Lung (tissue), 12 donors: ENCODE results near the gene DLEC1. TPM values are rescaled to one million over a fixed set of nuclear protein-coding genes. Genes with fewer than 3 reads are reported as not detected.
A peak's percentile ranks its signal among the peaks of the same experiment; 100 is the strongest.

Experiments used
- ATAC-seq: fragments of 200-7000 bp; cut with Tn5 transposase; one replicate; pipeline ENCODE4 v1.9.1; 2020; ENCODE audit warnings: moderate number of reproducible peaks; ENCODE audit not compliant: insufficient read depth, low FRiP score
- DNase-seq, 3 donors: peaks; one replicate each; pipeline ENCODE4 v3.0.0-alpha.2; 2013 to 2017
- H3K27ac ChIP-seq, 2 donors: one replicate each; pipeline ENCODE4 v1.5.1; 2013; ENCODE audit warnings: mild to moderate bottlenecking in 2 of 2, moderate library complexity in 2 of 2, control low read depth in 1 of 2, inconsistent platforms in 1 of 2, low read depth in 1 of 2, low read length in 1 of 2
- H3K27me3 ChIP-seq, 3 donors: one replicate each; pipeline ENCODE4 v1.5.1; 2013; ENCODE audit warnings: low read length in 2 of 3; ENCODE audit not compliant: control insufficient read depth in 3 of 3, insufficient read depth in 3 of 3
- H3K36me3 ChIP-seq, 4 donors: one replicate each; pipeline ENCODE4 v1.5.1; 2013; ENCODE audit warnings: low read length in 4 of 4, mild to moderate bottlenecking in 1 of 4, moderate library complexity in 1 of 4; ENCODE audit not compliant: control insufficient read depth in 4 of 4, insufficient read depth in 4 of 4
- H3K4me1 ChIP-seq, 5 donors: one replicate each; pipeline ENCODE4 v1.5.1; 2013; ENCODE audit warnings: low read length in 5 of 5, mild to moderate bottlenecking in 2 of 5, moderate library complexity in 1 of 5; ENCODE audit not compliant: control insufficient read depth in 5 of 5, insufficient read depth in 5 of 5
- H3K4me3 ChIP-seq: one replicate; pipeline ENCODE4 v1.5.1; 2013; ENCODE audit warnings: mild to moderate bottlenecking, control low read depth, moderate library complexity
- H3K9ac ChIP-seq, 2 donors: one replicate each; pipeline ENCODE4 v1.5.1; 2013; ENCODE audit warnings: low read length in 2 of 2, control low read depth in 1 of 2; ENCODE audit not compliant: insufficient read depth in 1 of 2
- H3K9me3 ChIP-seq, 4 donors: one replicate each; pipeline ENCODE4 v1.5.1; 2013; ENCODE audit warnings: low read length in 3 of 4, mild to moderate bottlenecking in 1 of 4, moderate library complexity in 1 of 4; ENCODE audit not compliant: control insufficient read depth in 4 of 4, insufficient read depth in 3 of 4
- CTCF ChIP-seq: IDR thresholded peaks from 2 replicates; pipeline ENCODE4 v1.5.1; 2012; ENCODE audit warnings: mild to moderate bottlenecking; ENCODE audit errors: control extremely low read depth, extremely low read depth
- WGBS, 2 donors: extraction: QIAGEN DNeasy Blood & Tissue Kit; methylation state at CpG; one replicate each; pipeline ENCODE4 v1.1.7; 2013; 5-methylcytosine and 5-hydroxymethylcytosine counted together
- polyA plus RNA-seq, 2 donors: library from polyadenylated mRNA; stranded (reverse); fragments of 200-250 nt; gene quantifications; one replicate each; pipeline ENCODE4 v1.2.1, GENCODE V29; 2013
- total RNA-seq, 2 donors: library from RNA; depleted of rRNA in 1 of 2; stranded (reverse); fragments of >200 nt in 1 of 2; gene quantifications; one replicate each; pipeline ENCODE4 v1.2.1, GENCODE V29; 2014 to 2021
- donor health status: control.
- donor health status: control.
- donor health status: Bipolar disorder and iron deficiency.
- donor health status: healthy.
- donor health status: DM: yes; HTN: yes; CAD: no.

Gene DLEC1
- total and polyA plus RNA-seq, 4 donors, result 4.2 to 28.8 (median 8.0) TPM

- TF ChIP-seq CTCF, result no peak
- DNase-seq (no peak), ATAC-seq (no peak)
- Histone ChIP-seq H3K4me3 (no peak overlapping the region), H3K27me3 (no peaks in the 10 kb centered on the region), H3K4me1 (peaks cover 0 to 17% (median 6%) of the 10 kb centered on the region in 5 donors), H3K36me3 (peaks cover 3 to 28% (median 16%) of the 10 kb centered on the region in 4 donors), H3K9ac (no peak overlapping the region), H3K9me3 (peaks cover 0 to 9% (median 0%) of the 10 kb centered on the region in 4 donors), H3K27ac (no peak overlapping the region)
- 85 to 93% methylated on average over 3 of the region's 3 CpGs for WGBS, 2 donors
Observed at GRCh38 chr3:38020342-38020726, 18.7 kb upstream of the DLEC1 start.

GRCh38 chr3:38021196-38021595 lies 17.8 kb upstream of the DLEC1 start:
- H3K36me3 ChIP-seq, result peaks cover 0 to 22% (median 7%) of the 10 kb centered on the region in 4 donors
- WGBS, 2 donors, result 77 to 97% methylated on average over 4 of the region's 4 CpGs
- no peak overlapping the region for H3K27ac ChIP-seq
- H3K4me3 ChIP-seq, result no peak overlapping the region
- H3K9me3 ChIP-seq, result peaks cover 0 to 9% (median 0%) of the 10 kb centered on the region in 4 donors
- H3K4me1 ChIP-seq, result peaks cover 0 to 18% (median 10%) of the 10 kb centered on the region in 5 donors
- no peaks in the 10 kb centered on the region for H3K27me3 ChIP-seq
- no peak overlapping the region for H3K9ac ChIP-seq
- ATAC-seq (no peak), DNase-seq (no peak)
- no peak for TF ChIP-seq CTCF

GRCh38 chr3:38022301-38022700 lies 16.7 kb upstream of the DLEC1 start:
- Histone ChIP-seq H3K9ac (no peak overlapping the region), H3K9me3 (no peaks in the 10 kb centered on the region), H3K36me3 (peaks cover 0 to 12% (median 0%) of the 10 kb centered on the region in 4 donors), H3K27ac (peak overlapping the region in 1 of 2 donors; percentile 38), H3K4me1 (peaks cover 0 to 18% (median 10%) of the 10 kb centered on the region in 5 donors), H3K4me3 (no peak overlapping the region), H3K27me3 (no peaks in the 10 kb centered on the region)
- 52 to 55% methylated on average over 3 of the region's 3 CpGs for WGBS, 2 donors
- ATAC-seq (no peak), DNase-seq (no peak)
- no peak for TF ChIP-seq CTCF
